Osteoblast (primary cell): ENCODE measurements around the gene FERMT2. TPM values are rescaled to one million over a fixed set of nuclear protein-coding genes. Genes with fewer than 3 reads are reported as not detected.
"Not testable (repeated sequence)": the region's sequence is repeated elsewhere in the genome, so short reads cannot be mapped to it uniquely, and the experiment has no call there.

ENCODE experiments used
- DNase-seq: peaks from one replicate; pipeline ENCODE4 v3.0.0; 2011; ENCODE audit warnings: low spot score, mixed read lengths; ENCODE audit not compliant: insufficient read length; ENCODE audit errors: missing footprints
- H2AFZ ChIP-seq: 2 replicates; pipeline ENCODE4 v1.6.0; 2011; ENCODE audit warnings: mild to moderate bottlenecking, low read length
- H3K27ac ChIP-seq: 2 replicates; pipeline ENCODE4 v1.5.1; 2011; ENCODE audit warnings: mild to moderate bottlenecking, low read depth, low read length, moderate library complexity
- H3K27me3 ChIP-seq: 2 replicates; pipeline ENCODE4 v1.6.0; 2012; ENCODE audit warnings: mild to moderate bottlenecking, control low read depth, inconsistent platforms, low read length, moderate library complexity; ENCODE audit not compliant: insufficient read depth
- H3K36me3 ChIP-seq: 2 replicates; pipeline ENCODE4 v1.5.1; 2011; ENCODE audit warnings: mild to moderate bottlenecking, low read length, control low read depth, moderate library complexity; ENCODE audit not compliant: insufficient read depth
- H3K4me1 ChIP-seq: 2 replicates; pipeline ENCODE4 v1.5.1; 2011; ENCODE audit warnings: mild to moderate bottlenecking, low read length, control low read depth, moderate library complexity; ENCODE audit not compliant: insufficient read depth
- H3K4me2 ChIP-seq: 2 replicates; pipeline ENCODE4 v1.6.0; 2011; ENCODE audit warnings: mild to moderate bottlenecking, low read length; ENCODE audit not compliant: insufficient read depth
- H3K4me3 ChIP-seq: fragments of 200-600 bp; sonication (generic); 3 replicates; pipeline ENCODE4 v1.5.1; 2012; ENCODE audit warnings: mild to moderate bottlenecking, low read length, inconsistent platforms; ENCODE audit not compliant: insufficient read depth
- H3K79me2 ChIP-seq: 2 replicates; pipeline ENCODE4 v1.6.0; 2012; ENCODE audit warnings: mild to moderate bottlenecking, low read length, control low read depth, inconsistent platforms; ENCODE audit not compliant: insufficient read depth
- H3K9me3 ChIP-seq: 2 replicates; pipeline ENCODE4 v1.5.1; 2011; ENCODE audit warnings: low read depth, low read length, control low read depth
- H4K20me1 ChIP-seq: 2 replicates; pipeline ENCODE4 v1.6.0; 2012; ENCODE audit warnings: mild to moderate bottlenecking, low read length, control low read depth; ENCODE audit not compliant: insufficient read depth
- total RNA-seq: library from RNA; depleted of rRNA; stranded (reverse); fragments of >200 nt; gene quantifications from 2 replicates; pipeline ENCODE4 v1.2.3, GENCODE V29; 2012
- TF ChIP-seq, protein P1 (sequence below): IDR thresholded peaks from 2 replicates; pipeline ENCODE4 v1.5.1; 2011; ENCODE audit warnings: mild to moderate bottlenecking, low read depth, low read length, moderate library complexity; ENCODE audit errors: extremely low read depth

FERMT2 gene
- total RNA-seq, 1 donor, result 280 TPM

DNA sequence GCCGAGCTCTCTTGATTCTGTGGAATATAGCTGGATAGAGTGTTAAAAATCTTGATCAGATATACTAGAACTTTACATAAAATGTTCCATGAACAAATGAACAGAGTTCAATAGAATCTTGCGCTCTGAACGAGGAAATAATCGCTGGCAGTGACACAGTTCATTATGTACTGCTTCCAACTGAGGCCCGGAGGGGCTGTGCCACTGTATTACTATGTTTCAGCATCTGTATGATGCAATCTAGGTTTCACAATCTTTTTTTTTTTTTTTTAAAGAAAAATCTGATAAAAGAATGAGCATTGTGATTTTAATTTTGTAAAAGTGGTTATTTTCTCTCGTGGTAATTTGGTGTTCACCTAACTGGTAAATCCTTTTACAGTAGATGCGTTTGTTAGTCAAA, 77.2 kb downstream of the FERMT2 start:
- DNase-seq, result peak; percentile 15
- TF ChIP-seq, protein P1, sequence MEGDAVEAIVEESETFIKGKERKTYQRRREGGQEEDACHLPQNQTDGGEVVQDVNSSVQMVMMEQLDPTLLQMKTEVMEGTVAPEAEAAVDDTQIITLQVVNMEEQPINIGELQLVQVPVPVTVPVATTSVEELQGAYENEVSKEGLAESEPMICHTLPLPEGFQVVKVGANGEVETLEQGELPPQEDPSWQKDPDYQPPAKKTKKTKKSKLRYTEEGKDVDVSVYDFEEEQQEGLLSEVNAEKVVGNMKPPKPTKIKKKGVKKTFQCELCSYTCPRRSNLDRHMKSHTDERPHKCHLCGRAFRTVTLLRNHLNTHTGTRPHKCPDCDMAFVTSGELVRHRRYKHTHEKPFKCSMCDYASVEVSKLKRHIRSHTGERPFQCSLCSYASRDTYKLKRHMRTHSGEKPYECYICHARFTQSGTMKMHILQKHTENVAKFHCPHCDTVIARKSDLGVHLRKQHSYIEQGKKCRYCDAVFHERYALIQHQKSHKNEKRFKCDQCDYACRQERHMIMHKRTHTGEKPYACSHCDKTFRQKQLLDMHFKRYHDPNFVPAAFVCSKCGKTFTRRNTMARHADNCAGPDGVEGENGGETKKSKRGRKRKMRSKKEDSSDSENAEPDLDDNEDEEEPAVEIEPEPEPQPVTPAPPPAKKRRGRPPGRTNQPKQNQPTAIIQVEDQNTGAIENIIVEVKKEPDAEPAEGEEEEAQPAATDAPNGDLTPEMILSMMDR, result no peak
- Histone ChIP-seq H3K27ac (peak overlapping the region; percentile 49), H4K20me1 (no peaks in the 10 kb centered on the region), H3K36me3 (peaks cover 86% of the 10 kb centered on the region), H3K9me3 (no peaks in the 10 kb centered on the region), H3K4me1 (peaks cover 51% of the 10 kb centered on the region), H2AFZ (no peak overlapping the region), H3K79me2 (peaks cover 40% of the 10 kb centered on the region), H3K27me3 (no peaks in the 10 kb centered on the region), H3K4me3 (no peak overlapping the region), H3K4me2 (no peak overlapping the region)

DNA sequence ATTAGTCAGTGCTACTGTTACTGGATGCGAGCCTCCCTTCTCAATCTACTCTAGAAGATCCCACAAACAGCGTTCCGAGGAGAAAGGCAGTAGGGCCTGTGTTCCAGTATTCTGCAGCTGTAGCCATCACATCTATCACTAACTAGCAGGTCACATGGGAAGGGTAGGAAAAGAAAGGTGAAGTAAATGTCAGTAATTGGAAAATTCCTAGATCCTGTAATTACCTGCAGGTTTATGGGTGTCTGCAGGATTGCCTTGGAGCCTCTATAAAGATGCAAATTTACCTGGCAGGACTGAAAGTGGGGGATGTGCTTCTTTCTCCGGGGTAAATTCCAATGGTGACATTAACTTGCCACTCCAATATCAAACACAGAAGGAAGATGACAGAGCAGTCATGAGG, 77.8 kb downstream of the FERMT2 start:
- Histone ChIP-seq H4K20me1 (no peaks in the 10 kb centered on the region), H2AFZ (no peak overlapping the region), H3K27ac (peak overlapping the region; percentile 49), H3K27me3 (no peaks in the 10 kb centered on the region), H3K9me3 (no peaks in the 10 kb centered on the region), H3K4me3 (no peak overlapping the region), H3K36me3 (peaks cover 87% of the 10 kb centered on the region), H3K4me2 (no peak overlapping the region), H3K79me2 (peaks cover 46% of the 10 kb centered on the region), H3K4me1 (peaks cover 45% of the 10 kb centered on the region)
- DNase-seq, result no peak
- TF ChIP-seq, protein P1, result no peak

DNA sequence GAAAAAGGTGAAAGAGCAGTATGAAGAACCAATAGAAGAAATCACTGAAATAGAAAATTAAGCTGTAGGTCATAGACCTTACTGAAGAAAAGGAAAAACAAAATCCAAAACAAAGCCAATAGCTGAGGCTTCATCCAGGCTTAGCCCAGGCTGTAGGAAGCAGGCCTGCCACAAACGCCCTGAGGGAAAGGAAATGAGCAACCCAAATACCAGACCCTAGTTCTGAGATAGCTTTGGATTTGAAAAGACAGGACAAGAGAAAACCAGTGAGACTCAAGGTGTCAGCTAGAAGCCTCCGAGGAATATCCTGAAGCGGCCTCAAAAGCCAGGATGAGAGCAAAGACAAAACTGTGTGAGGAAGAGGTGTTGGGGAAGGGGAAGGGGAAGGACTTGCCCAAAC, 79.2 kb downstream of the FERMT2 start:
- H3K36me3 ChIP-seq, result peaks cover 93% of the 10 kb centered on the region
- H3K27ac ChIP-seq, result no peak overlapping the region
- no peak overlapping the region for H2AFZ ChIP-seq
- H4K20me1 ChIP-seq, result no peaks in the 10 kb centered on the region
- no peaks in the 10 kb centered on the region for H3K9me3 ChIP-seq
- TF ChIP-seq, protein P1, result no peak
- H3K4me3 ChIP-seq, result no peak overlapping the region
- peaks cover 30% of the 10 kb centered on the region for H3K4me1 ChIP-seq
- no peaks in the 10 kb centered on the region for H3K27me3 ChIP-seq
- H3K4me2 ChIP-seq, result no peak overlapping the region
- DNase-seq, result no peak
- H3K79me2 ChIP-seq, result peaks cover 57% of the 10 kb centered on the region

DNA sequence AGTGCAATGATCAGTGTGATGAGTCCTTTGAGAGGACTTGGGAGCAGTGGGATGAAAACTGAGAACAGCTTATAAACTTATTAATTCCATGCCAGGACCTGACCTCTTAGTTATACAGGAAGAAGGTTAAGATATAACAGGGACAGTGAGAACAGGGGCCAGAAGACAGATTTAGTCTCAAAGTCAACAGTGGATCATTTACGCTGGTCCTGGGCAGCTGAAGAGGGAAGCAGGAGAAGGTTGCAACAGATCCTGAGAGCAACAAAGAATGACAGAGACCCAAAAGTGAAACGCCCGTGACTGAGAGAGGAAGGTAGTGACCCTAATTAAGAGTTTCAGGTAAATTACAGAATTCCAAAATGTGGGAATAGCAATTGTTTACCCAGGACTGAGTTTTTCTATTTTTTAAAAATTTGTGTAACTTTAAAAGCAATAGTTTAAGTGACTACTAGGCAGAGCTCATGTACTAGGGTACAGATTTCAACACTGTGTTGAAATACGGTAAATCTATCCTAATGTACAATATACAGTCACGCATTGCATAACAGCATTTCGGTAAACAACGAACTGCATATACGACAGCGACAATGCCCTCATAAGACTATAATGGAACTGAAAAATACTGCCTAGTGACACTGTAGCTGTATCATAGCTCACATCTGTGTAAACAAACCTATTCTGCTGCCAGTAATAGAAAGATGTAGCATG, 81.8 kb downstream of the FERMT2 start:
- Histone ChIP-seq H3K27me3 (no peaks in the 10 kb centered on the region), H3K4me3 (no peak overlapping the region), H3K4me2 (no peak overlapping the region), H3K4me1 (peaks cover 18% of the 10 kb centered on the region), H3K9me3 (no peaks in the 10 kb centered on the region), H3K79me2 (peaks cover 60% of the 10 kb centered on the region), H2AFZ (no peak overlapping the region), H4K20me1 (no peaks in the 10 kb centered on the region), H3K27ac (no peak overlapping the region), H3K36me3 (peaks cover 94% of the 10 kb centered on the region)
- DNase-seq, result no peak
- TF ChIP-seq, protein P1, result no peak

DNA sequence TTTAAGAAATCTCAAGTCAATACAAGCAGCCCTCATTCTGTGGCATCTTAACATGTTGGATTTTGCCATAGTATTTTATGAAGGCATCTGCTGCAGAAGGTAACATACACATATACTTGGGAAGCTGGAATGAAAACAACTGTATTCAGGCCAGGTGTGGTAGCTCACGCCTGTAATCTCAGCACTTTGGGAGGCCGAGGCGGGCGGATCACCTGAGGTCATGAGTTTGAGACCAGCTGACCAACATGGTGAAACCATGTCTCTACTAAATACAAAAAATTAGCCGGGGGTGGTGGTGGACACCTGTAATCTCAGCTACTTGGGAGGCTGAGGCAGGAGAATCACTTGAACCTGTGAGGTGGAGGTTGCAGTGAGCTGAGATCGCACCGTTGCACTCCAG, 86.0 kb downstream of the FERMT2 start:
- not testable (repeated sequence) for H3K27ac ChIP-seq, H3K27me3 ChIP-seq, DNase-seq, H4K20me1 ChIP-seq, H2AFZ ChIP-seq, H3K4me3 ChIP-seq, H3K9me3 ChIP-seq, H3K4me2 ChIP-seq
- peaks cover 53% of the 10 kb centered on the region for H3K79me2 ChIP-seq
- H3K4me1 ChIP-seq, result peaks cover 27% of the 10 kb centered on the region
- peaks cover 84% of the 10 kb centered on the region for H3K36me3 ChIP-seq
